Neutrophil (primary cell): ENCODE measurements around the gene KRT6A.
"Not testable (repeated sequence)": the region's sequence is repeated elsewhere in the genome, so short reads cannot be mapped to it uniquely, and the experiment has no call there.

Experiments
- H3K27ac ChIP-seq: fragments of 200-600 bp; sonication (generic); 2 replicates; pipeline ENCODE4 v1.5.1; 2016; ENCODE audit warnings: mild to moderate bottlenecking, moderate library complexity
- H3K27me3 ChIP-seq: fragments of 200-600 bp; sonication (generic); 2 replicates; pipeline ENCODE4 v1.6.0; 2016; ENCODE audit warnings: mild to moderate bottlenecking
- H3K36me3 ChIP-seq: fragments of 200-600 bp; sonication (generic); 2 replicates; pipeline ENCODE4 v1.5.1; 2017
- H3K4me1 ChIP-seq, 2 experiments: fragments of 200-600 bp in 1 of 2; sonication (generic) in 1 of 2; 1 replicate in 1 of 2; 2 replicates in 1 of 2; pipeline versions ENCODE4 v1.5.1 to v1.6.1; 2013 to 2016; ENCODE audit warnings: low read depth in 1 of 2, low read length in 1 of 2, mild to moderate bottlenecking in 1 of 2, moderate library complexity in 1 of 2; ENCODE audit not compliant: control insufficient read depth in 1 of 2, insufficient read depth in 1 of 2
- H3K4me3 ChIP-seq, 2 experiments: fragments of 200-600 bp in 1 of 2; sonication (generic) in 1 of 2; 1 replicate in 1 of 2; 2 replicates in 1 of 2; pipeline ENCODE4 v1.5.1; 2013 to 2016; ENCODE audit warnings: low read depth in 1 of 2, low read length in 1 of 2, mild to moderate bottlenecking in 1 of 2, moderate library complexity in 1 of 2
- H3K9me3 ChIP-seq: fragments of 200-600 bp; sonication (generic); 2 replicates; pipeline ENCODE4 v1.5.1; 2016
- CTCF ChIP-seq: fragments of 200-600 bp; sonication (generic); IDR thresholded peaks from 2 replicates; pipeline ENCODE4 v1.5.1; 2016; ENCODE audit warnings: antibody characterized with exemption

The KRT6A gene

DNA sequence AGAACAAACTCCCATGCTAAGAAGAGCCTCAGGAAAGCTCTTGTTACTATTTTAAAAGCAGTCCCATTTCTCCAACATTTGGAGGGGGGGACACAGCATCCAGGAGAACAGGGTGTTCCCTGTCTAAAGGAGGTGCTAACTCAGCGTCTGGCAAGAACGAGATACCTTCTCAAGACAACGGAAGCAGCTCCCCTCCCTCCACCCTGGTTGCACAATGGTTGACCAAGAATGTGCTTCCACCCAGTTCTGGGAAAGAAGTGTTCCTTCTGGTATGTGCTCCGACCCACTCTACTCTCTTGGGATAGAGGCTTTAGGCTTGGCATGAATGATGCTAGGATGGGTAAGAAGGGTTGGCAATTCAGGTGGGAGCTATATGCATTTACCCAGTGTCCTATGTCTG is 1.5 kb upstream of the KRT6A start:
- Histone ChIP-seq H3K27ac (no peak overlapping the region), H3K4me3 (no peak overlapping the region)
- no peak for TF ChIP-seq CTCF

GRCh38 chr12:52494100-52494499 is 1.0 kb upstream of the KRT6A start:
- Histone ChIP-seq H3K27ac (no peak overlapping the region), H3K4me3 (no peak overlapping the region)
- TF ChIP-seq CTCF: no peak

More for the DNA sequence above, 1.5 kb upstream of the KRT6A start:
- Histone ChIP-seq H3K27me3 (peaks cover 9% of the 10 kb centered on the region), H3K9me3 (no peaks in the 10 kb centered on the region), H3K4me1 (no peaks in the 10 kb centered on the region), H3K36me3 (no peaks in the 10 kb centered on the region)

GRCh38 chr12:52492405-52492804 is 652 bp downstream of the KRT6A start:
- H3K4me1 ChIP-seq, H3K4me3 ChIP-seq, H3K27me3 ChIP-seq, H3K27ac ChIP-seq, H3K9me3 ChIP-seq, H3K36me3 ChIP-seq: not testable (repeated sequence)

More at GRCh38 chr12:52494100-52494499, 1.0 kb upstream of the KRT6A start:
- no peaks in the 10 kb centered on the region for H3K9me3 ChIP-seq
- H3K36me3 ChIP-seq: no peaks in the 10 kb centered on the region
- peaks cover 9% of the 10 kb centered on the region for H3K27me3 ChIP-seq
- no peaks in the 10 kb centered on the region for H3K4me1 ChIP-seq

- not testable (repeated sequence) for H3K4me3 ChIP-seq, H3K9me3 ChIP-seq, H3K27ac ChIP-seq, H3K4me1 ChIP-seq, H3K36me3 ChIP-seq
- peaks cover 13% of the 10 kb centered on the region for H3K27me3 ChIP-seq
Measured at GRCh38 chr12:52491495-52491894, 1.6 kb downstream of the KRT6A start.

GRCh38 chr12:52488736-52489135 is 4.3 kb downstream of the KRT6A start:
- no peak overlapping the region for H3K4me3 ChIP-seq
- H3K36me3 ChIP-seq: no peaks in the 10 kb centered on the region
- no peaks in the 10 kb centered on the region for H3K9me3 ChIP-seq
- H3K27ac ChIP-seq: no peak overlapping the region
- H3K4me1 ChIP-seq: no peaks in the 10 kb centered on the region
- TF ChIP-seq CTCF: no peak
- H3K27me3 ChIP-seq: peaks cover 8% of the 10 kb centered on the region

- H3K27ac ChIP-seq, H3K36me3 ChIP-seq: not testable (repeated sequence)
Measured at GRCh38 chr12:52487744-52488443, 5.2 kb downstream of the KRT6A start.

DNA sequence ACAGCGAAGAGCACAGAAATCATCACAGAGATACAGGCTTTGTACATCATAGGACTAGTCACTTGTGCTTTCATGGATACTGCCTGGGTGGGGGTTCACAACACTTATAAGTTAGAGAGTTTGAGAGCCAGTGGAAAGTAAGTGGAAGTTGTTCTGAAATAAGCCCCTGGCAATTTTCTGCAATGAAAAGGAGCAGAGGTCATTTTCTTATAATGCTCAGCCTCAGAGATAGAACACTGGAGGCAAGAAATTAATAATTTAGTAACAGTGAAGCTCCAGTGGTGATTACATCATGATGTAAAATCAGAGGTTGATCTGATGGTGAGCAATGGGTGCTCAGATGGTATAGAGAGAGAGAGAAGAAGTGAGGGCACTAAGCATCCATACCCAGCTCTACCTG is 5.8 kb downstream of the KRT6A start:
- Histone ChIP-seq H3K27me3 (peaks cover 13% of the 10 kb centered on the region), H3K9me3 (no peaks in the 10 kb centered on the region), H3K27ac (no peak overlapping the region), H3K36me3 (no peaks in the 10 kb centered on the region), H3K4me1 (no peaks in the 10 kb centered on the region), H3K4me3 (no peak overlapping the region)
- no peak for TF ChIP-seq CTCF

More at GRCh38 chr12:52487744-52488443, 5.2 kb downstream of the KRT6A start:
- not testable (repeated sequence) for H3K9me3 ChIP-seq, H3K27me3 ChIP-seq, H3K4me1 ChIP-seq, H3K4me3 ChIP-seq
